NCI-H526 treated with DMSO at 0.1 percent for 48 hours (cell line): ENCODE measurements around the gene HSPA4L.

Source experiments
- DNase-seq: peaks from one replicate; lab custom pipeline; 2025; lab: John Stamatoyannopoulos, UW

Gene HSPA4L

GRCh38 chr4:127870281-127870680 lies 88.2 kb downstream of the HSPA4L start:
- no peak for DNase-seq

- DNase-seq = no peak
Measured at GRCh38 chr4:127870688-127871087, 88.6 kb downstream of the HSPA4L start.

GRCh38 chr4:127875791-127876190 lies 93.7 kb downstream of the HSPA4L start:
- no peak for DNase-seq

GRCh38 chr4:127880763-127881562 lies 98.8 kb downstream of the HSPA4L start, which contains the start of gene PLK4:
Gene PLK4, plus strand, starts transcription at chr4:127880893. Its CDS starts 242 bp downstream, at chr4:127881135.
- peak; percentile 93 for DNase-seq

GRCh38 chr4:127881563-127881864 lies 99.4 kb downstream of the HSPA4L start:
- no peak for DNase-seq

GRCh38 chr4:127888559-127888958 lies 106.4 kb downstream of the HSPA4L start:
- DNase-seq = no peak

- DNase-seq = no peak
Measured at GRCh38 chr4:127889903-127890302, 107.8 kb downstream of the HSPA4L start.
